GM23338 (cell line): ENCODE measurements around the gene CDX1. TPM values are rescaled to one million over a fixed set of nuclear protein-coding genes. Genes with fewer than 3 reads are reported as not detected.

ENCODE experiments used
- ATAC-seq: fragments of 200-7000 bp; cut with Tn5 transposase; 3 replicates; pipeline ENCODE4 v1.9.1; 2020
- DNase-seq: peaks from one replicate; pipeline ENCODE4 v3.0.0-alpha.2; 2015; ENCODE audit warnings: low spot score
- H2AFZ ChIP-seq: fragments of 200-600 bp; sonication (generic); 2 replicates; pipeline ENCODE4 v1.8.0; 2016; ENCODE audit warnings: antibody characterized with exemption, mild to moderate bottlenecking, moderate library complexity
- H3F3A ChIP-seq: fragments of 200-600 bp; sonication (generic); replicated peaks from 2 replicates; pipeline ENCODE4 v1.8.0; 2017; ENCODE audit warnings: antibody characterized with exemption, mixed run types, low read depth
- H3K27ac ChIP-seq: fragments of 200-600 bp; sonication (generic); 2 replicates; pipeline ENCODE4 v1.6.1; 2016; ENCODE audit warnings: low read depth
- H3K27me3 ChIP-seq: fragments of 200-600 bp; sonication (generic); 2 replicates; pipeline ENCODE4 v1.8.0; 2016; ENCODE audit warnings: mild to moderate bottlenecking, mixed run types, moderate library complexity; ENCODE audit not compliant: insufficient read depth
- H3K36me3 ChIP-seq: fragments of 200-600 bp; sonication (generic); 2 replicates; pipeline ENCODE4 v1.8.0; 2016; ENCODE audit warnings: mild to moderate bottlenecking; ENCODE audit not compliant: insufficient read depth
- H3K4me1 ChIP-seq: fragments of 200-600 bp; sonication (generic); 2 replicates; pipeline ENCODE4 v1.8.0; 2016; ENCODE audit warnings: mild to moderate bottlenecking, moderate library complexity; ENCODE audit not compliant: insufficient read depth
- H3K4me2 ChIP-seq: fragments of 200-600 bp; sonication (generic); 2 replicates; pipeline ENCODE4 v1.7.1; 2017; ENCODE audit warnings: mixed run types
- H3K4me3 ChIP-seq: fragments of 200-600 bp; sonication (generic); 2 replicates; pipeline ENCODE4 v1.6.1; 2016; ENCODE audit warnings: mixed run types
- H3K79me2 ChIP-seq: fragments of 200-600 bp; sonication (generic); replicated peaks from 2 replicates; pipeline ENCODE4 v1.8.0; 2017; ENCODE audit warnings: mild to moderate bottlenecking; ENCODE audit not compliant: insufficient read depth
- H3K9me2 ChIP-seq: fragments of 200-600 bp; sonication (generic); 2 replicates; pipeline ENCODE4 v1.8.0; 2017; ENCODE audit not compliant: insufficient read depth
- H4K20me1 ChIP-seq: fragments of 200-600 bp; sonication (generic); replicated peaks from 2 replicates; pipeline ENCODE4 v1.8.0; 2017; ENCODE audit warnings: mild to moderate bottlenecking; ENCODE audit not compliant: insufficient read depth
- H3K27ac Mint-ChIP-seq: 2 replicates; pipeline ENCODE4 v1.8.0; 2020; ENCODE audit warnings: inconsistent platforms, mild to moderate bottlenecking, moderate library complexity, mixed read lengths
- H3K27me3 Mint-ChIP-seq: 3 replicates; pipeline ENCODE4 v1.8.0; 2022; ENCODE audit warnings: low read depth, mild to moderate bottlenecking, moderate library complexity, mixed read lengths, inconsistent platforms; ENCODE audit not compliant: insufficient read depth, poor library complexity
- H3K36me3 Mint-ChIP-seq: 3 replicates; pipeline ENCODE4 v1.8.0; 2021; ENCODE audit warnings: low read depth, mild to moderate bottlenecking, inconsistent platforms, moderate library complexity, mixed read lengths
- H3K4me1 Mint-ChIP-seq: 3 replicates; pipeline ENCODE4 v1.8.0; 2020; ENCODE audit warnings: mild to moderate bottlenecking, inconsistent platforms, mixed read lengths
- H3K4me3 Mint-ChIP-seq: 3 replicates; pipeline ENCODE4 v1.8.0; 2021; ENCODE audit warnings: moderate library complexity, mild to moderate bottlenecking, inconsistent platforms, mixed read lengths
- H3K9me3 Mint-ChIP-seq: 3 replicates; pipeline ENCODE4 v1.8.0; 2020; ENCODE audit warnings: moderate library complexity, mild to moderate bottlenecking, inconsistent platforms, mixed read lengths
- CREB1 ChIP-seq: fragments of 250-450 bp; sonication (Bioruptor Pico); IDR thresholded peaks from 2 replicates; pipeline ENCODE4 v1.5.0; 2020; ENCODE audit warnings: low read depth, mild to moderate bottlenecking, moderate library complexity
- EZH2phosphoT487 ChIP-seq: fragments of 200-600 bp; sonication (generic); IDR thresholded peaks from one replicate; pipeline ENCODE4 v1.8.1; 2018; ENCODE audit warnings: antibody characterized with exemption; ENCODE audit not compliant: unreplicated experiment
- JUNB ChIP-seq: IDR thresholded peaks from one replicate; pipeline ENCODE4 v1.6.1; 2016; ENCODE audit warnings: antibody characterized with exemption; ENCODE audit not compliant: unreplicated experiment
- NANOG ChIP-seq: IDR thresholded peaks from 2 replicates; pipeline ENCODE4 v1.6.1; 2016; ENCODE audit warnings: antibody characterized with exemption, borderline replicate concordance
- POLR2AphosphoS5 ChIP-seq: IDR thresholded peaks from 2 replicates; pipeline ENCODE4 v1.6.1; 2016; ENCODE audit warnings: antibody characterized with exemption, low read depth
- STAT1 ChIP-seq: IDR thresholded peaks from one replicate; pipeline ENCODE4 v1.6.1; 2016; ENCODE audit warnings: antibody characterized with exemption; ENCODE audit not compliant: unreplicated experiment
- ZNF114 ChIP-seq: fragments of 250-450 bp; sonication (Bioruptor Pico); IDR thresholded peaks from 2 replicates; pipeline ENCODE4 v1.5.0; 2020; ENCODE audit warnings: mild to moderate bottlenecking, moderate library complexity
- ZNF331 ChIP-seq: fragments of 250-450 bp; sonication (Bioruptor Pico); IDR thresholded peaks from 2 replicates; pipeline ENCODE4 v1.5.0; 2020; ENCODE audit warnings: low read depth, mild to moderate bottlenecking, moderate library complexity
- polyA plus RNA-seq: library from polyadenylated mRNA; unstranded; fragments of >200 nt; fragmentation: Nextera tagmentation; extraction: Ambion mirVana; gene quantifications from 2 replicates; pipeline ENCODE4 v1.2.1, GENCODE V29; 2016
- total RNA-seq: library from RNA; depleted of rRNA; stranded (reverse); fragments of >200 nt; shearing (Covaris generic); gene quantifications from 2 replicates; pipeline ENCODE4 v1.2.3, GENCODE V29; 2014
- TF ChIP-seq, protein P1 (sequence below), 2 experiments: fragments of 200-600 bp in 1 of 2; sonication (generic) in 1 of 2; conservative IDR thresholded peaks; 2 replicates each; pipeline versions ENCODE4 v1.5.1 to v1.6.1; 2016 to 2017; ENCODE audit warnings: antibody characterized with exemption in 2 of 2, low read depth in 2 of 2, mild to moderate bottlenecking in 2 of 2, moderate library complexity in 1 of 2
- TF ChIP-seq, protein P2 (sequence below): fragments of 250-450 bp; sonication (Bioruptor Pico); IDR thresholded peaks from 2 replicates; pipeline ENCODE4 v1.5.0; 2020; ENCODE audit warnings: mild to moderate bottlenecking, moderate library complexity
- TF ChIP-seq, protein P3 (sequence below): IDR thresholded peaks from 2 replicates; pipeline ENCODE4 v1.6.1; 2016; ENCODE audit warnings: antibody characterized with exemption

The CDX1 gene
- total and polyA plus RNA-seq, 2 experiments from 2014 or later = not detected

DNA sequence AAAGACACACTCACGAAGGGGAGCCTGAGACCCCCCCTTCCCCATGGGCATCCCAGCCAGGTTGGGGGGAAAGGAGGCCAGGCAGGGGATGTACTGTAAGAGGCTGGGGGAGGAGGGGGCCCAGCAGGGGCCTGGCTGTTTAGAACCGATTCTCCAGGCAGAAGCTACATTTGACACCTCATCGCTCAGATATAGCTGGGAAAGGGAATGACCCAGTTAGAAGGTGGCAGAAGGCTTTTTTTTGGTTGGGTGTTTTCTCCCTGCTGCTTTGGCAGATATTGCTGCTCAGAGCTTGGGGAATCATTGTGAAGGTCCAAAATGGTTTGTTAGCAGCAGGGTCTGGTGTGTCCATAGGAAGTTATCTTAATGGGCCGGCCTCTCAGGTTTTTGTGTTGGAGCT lies 6.0 kb downstream of the CDX1 start:
- no peak overlapping the region for H2AFZ ChIP-seq
- no peak overlapping the region for H3K4me3 ChIP-seq
- no peaks in the 10 kb centered on the region for H4K20me1 ChIP-seq
- Mint-ChIP-seq H3K27me3 (peaks cover 53% of the 10 kb centered on the region), H3K4me3 (no peak overlapping the region), H3K36me3 (no peaks in the 10 kb centered on the region), H3K27ac (no peak overlapping the region), H3K9me3 (peaks cover 4% of the 10 kb centered on the region; the same call in 1 of the 3 replicates), H3K4me1 (peaks cover 9% of the 10 kb centered on the region)
- H3K4me1 ChIP-seq = no peaks in the 10 kb centered on the region
- peaks cover 37% of the 10 kb centered on the region for H3K27me3 ChIP-seq
- H3K36me3 ChIP-seq = no peaks in the 10 kb centered on the region
- no peak overlapping the region for H3K27ac ChIP-seq
- H3K9me2 ChIP-seq = no peaks in the 10 kb centered on the region
- H3K4me2 ChIP-seq = no peak overlapping the region
- H3F3A ChIP-seq = peaks cover 2% of the 10 kb centered on the region; the same call in 1 of the 2 replicates
- no peak for DNase-seq
- H3K79me2 ChIP-seq = no peaks in the 10 kb centered on the region
- TF ChIP-seq JUNB (no peak), STAT1 (no peak), ZNF331 (no peak), ZNF114 (CRISPR knock-in tag) (no peak), EZH2phosphoT487 (no peak)
- TF ChIP-seq, protein P1, sequence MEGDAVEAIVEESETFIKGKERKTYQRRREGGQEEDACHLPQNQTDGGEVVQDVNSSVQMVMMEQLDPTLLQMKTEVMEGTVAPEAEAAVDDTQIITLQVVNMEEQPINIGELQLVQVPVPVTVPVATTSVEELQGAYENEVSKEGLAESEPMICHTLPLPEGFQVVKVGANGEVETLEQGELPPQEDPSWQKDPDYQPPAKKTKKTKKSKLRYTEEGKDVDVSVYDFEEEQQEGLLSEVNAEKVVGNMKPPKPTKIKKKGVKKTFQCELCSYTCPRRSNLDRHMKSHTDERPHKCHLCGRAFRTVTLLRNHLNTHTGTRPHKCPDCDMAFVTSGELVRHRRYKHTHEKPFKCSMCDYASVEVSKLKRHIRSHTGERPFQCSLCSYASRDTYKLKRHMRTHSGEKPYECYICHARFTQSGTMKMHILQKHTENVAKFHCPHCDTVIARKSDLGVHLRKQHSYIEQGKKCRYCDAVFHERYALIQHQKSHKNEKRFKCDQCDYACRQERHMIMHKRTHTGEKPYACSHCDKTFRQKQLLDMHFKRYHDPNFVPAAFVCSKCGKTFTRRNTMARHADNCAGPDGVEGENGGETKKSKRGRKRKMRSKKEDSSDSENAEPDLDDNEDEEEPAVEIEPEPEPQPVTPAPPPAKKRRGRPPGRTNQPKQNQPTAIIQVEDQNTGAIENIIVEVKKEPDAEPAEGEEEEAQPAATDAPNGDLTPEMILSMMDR (conservative IDR thresholded peaks at IDR 0.05; ENCODE audit: low read depth in 2 of 2) = no peak
- no peak for ATAC-seq

DNA sequence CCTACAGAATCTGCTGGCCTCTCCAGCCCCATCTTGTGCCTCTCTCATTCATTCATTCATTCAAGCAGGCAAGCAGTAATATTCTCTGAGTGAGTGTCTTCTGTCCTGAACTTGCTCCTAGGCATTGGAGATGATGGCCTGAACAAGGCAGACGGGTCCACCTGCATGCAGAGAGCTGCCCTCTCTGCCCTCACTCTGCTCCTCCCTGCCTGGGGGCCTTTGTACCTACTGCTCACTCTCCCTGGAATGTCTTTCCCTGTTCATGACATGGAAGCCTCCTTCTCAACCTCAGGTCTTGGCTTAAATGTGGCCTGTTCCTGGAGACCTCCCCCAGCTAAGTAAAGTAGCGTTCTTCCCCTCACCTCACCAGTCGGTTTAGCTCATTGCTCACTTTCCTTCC lies 6.6 kb downstream of the CDX1 start:
- H3K79me2 ChIP-seq = no peaks in the 10 kb centered on the region
- DNase-seq (no peak), ATAC-seq (no peak)
- H3K36me3 Mint-ChIP-seq = no peaks in the 10 kb centered on the region
- no peak overlapping the region for H3K27ac Mint-ChIP-seq
- H3K36me3 ChIP-seq = no peaks in the 10 kb centered on the region
- TF ChIP-seq, protein P2, sequence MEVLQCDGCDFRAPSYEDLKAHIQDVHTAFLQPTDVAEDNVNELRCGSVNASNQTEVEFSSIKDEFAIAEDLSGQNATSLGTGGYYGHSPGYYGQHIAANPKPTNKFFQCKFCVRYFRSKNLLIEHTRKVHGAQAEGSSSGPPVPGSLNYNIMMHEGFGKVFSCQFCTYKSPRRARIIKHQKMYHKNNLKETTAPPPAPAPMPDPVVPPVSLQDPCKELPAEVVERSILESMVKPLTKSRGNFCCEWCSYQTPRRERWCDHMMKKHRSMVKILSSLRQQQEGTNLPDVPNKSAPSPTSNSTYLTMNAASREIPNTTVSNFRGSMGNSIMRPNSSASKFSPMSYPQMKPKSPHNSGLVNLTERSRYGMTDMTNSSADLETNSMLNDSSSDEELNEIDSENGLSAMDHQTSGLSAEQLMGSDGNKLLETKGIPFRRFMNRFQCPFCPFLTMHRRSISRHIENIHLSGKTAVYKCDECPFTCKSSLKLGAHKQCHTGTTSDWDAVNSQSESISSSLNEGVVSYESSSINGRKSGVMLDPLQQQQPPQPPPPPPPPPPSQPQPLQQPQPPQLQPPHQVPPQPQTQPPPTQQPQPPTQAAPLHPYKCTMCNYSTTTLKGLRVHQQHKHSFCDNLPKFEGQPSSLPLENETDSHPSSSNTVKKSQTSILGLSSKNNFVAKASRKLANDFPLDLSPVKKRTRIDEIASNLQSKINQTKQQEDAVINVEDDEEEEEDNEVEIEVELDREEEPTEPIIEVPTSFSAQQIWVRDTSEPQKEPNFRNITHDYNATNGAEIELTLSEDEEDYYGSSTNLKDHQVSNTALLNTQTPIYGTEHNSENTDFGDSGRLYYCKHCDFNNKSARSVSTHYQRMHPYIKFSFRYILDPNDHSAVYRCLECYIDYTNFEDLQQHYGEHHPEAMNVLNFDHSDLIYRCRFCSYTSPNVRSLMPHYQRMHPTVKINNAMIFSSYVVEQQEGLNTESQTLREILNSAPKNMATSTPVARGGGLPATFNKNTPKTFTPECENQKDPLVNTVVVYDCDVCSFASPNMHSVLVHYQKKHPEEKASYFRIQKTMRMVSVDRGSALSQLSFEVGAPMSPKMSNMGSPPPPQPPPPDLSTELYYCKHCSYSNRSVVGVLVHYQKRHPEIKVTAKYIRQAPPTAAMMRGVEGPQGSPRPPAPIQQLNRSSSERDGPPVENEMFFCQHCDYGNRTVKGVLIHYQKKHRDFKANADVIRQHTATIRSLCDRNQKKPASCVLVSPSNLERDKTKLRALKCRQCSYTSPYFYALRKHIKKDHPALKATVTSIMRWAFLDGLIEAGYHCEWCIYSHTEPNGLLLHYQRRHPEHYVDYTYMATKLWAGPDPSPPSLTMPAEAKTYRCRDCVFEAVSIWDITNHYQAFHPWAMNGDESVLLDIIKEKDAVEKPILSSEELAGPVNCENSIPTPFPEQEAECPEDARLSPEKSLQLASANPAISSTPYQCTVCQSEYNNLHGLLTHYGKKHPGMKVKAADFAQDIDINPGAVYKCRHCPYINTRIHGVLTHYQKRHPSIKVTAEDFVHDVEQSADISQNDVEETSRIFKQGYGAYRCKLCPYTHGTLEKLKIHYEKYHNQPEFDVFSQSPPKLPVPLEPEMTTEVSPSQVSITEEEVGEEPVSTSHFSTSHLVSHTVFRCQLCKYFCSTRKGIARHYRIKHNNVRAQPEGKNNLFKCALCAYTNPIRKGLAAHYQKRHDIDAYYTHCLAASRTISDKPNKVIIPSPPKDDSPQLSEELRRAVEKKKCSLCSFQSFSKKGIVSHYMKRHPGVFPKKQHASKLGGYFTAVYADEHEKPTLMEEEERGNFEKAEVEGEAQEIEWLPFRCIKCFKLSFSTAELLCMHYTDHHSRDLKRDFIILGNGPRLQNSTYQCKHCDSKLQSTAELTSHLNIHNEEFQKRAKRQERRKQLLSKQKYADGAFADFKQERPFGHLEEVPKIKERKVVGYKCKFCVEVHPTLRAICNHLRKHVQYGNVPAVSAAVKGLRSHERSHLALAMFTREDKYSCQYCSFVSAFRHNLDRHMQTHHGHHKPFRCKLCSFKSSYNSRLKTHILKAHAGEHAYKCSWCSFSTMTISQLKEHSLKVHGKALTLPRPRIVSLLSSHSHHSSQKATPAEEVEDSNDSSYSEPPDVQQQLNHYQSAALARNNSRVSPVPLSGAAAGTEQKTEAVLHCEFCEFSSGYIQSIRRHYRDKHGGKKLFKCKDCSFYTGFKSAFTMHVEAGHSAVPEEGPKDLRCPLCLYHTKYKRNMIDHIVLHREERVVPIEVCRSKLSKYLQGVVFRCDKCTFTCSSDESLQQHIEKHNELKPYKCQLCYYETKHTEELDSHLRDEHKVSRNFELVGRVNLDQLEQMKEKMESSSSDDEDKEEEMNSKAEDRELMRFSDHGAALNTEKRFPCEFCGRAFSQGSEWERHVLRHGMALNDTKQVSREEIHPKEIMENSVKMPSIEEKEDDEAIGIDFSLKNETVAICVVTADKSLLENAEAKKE (CRISPR knock-in tag) = no peak
- no peak for TF ChIP-seq NANOG
- TF ChIP-seq, protein P3, sequence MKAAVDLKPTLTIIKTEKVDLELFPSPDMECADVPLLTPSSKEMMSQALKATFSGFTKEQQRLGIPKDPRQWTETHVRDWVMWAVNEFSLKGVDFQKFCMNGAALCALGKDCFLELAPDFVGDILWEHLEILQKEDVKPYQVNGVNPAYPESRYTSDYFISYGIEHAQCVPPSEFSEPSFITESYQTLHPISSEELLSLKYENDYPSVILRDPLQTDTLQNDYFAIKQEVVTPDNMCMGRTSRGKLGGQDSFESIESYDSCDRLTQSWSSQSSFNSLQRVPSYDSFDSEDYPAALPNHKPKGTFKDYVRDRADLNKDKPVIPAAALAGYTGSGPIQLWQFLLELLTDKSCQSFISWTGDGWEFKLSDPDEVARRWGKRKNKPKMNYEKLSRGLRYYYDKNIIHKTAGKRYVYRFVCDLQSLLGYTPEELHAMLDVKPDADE = no peak
- TF ChIP-seq STAT1 = no peak
- TF ChIP-seq CREB1 (CRISPR knock-in tag) = no peak
- no peak for TF ChIP-seq ZNF331
- no peak for TF ChIP-seq POLR2AphosphoS5
- H3K4me3 ChIP-seq = no peak overlapping the region
- H3K4me3 Mint-ChIP-seq = no peak overlapping the region
- H3K27ac ChIP-seq = no peak overlapping the region
- peaks cover 7% of the 10 kb centered on the region; the same call in 2 of the 3 replicates for H3K4me1 Mint-ChIP-seq
- H3K4me1 ChIP-seq = no peaks in the 10 kb centered on the region
- H3K4me2 ChIP-seq = no peak overlapping the region
- H3K27me3 ChIP-seq = peaks cover 31% of the 10 kb centered on the region
- H3K9me2 ChIP-seq = no peaks in the 10 kb centered on the region
- H2AFZ ChIP-seq = no peak overlapping the region
- H3F3A ChIP-seq = no peaks in the 10 kb centered on the region
- peaks cover 47% of the 10 kb centered on the region for H3K27me3 Mint-ChIP-seq
- no peaks in the 10 kb centered on the region for H4K20me1 ChIP-seq
- H3K9me3 Mint-ChIP-seq = peaks cover 4% of the 10 kb centered on the region; the same call in 1 of the 3 replicates
